NCI-H69 (cell line): ENCODE data around the gene OR52J3.
"Not testable (repeated sequence)": the region's sequence is repeated elsewhere in the genome, so short reads cannot be mapped to it uniquely, and the experiment has no call there.

ENCODE experiments used
- DNase-seq: peaks from one replicate; lab custom pipeline; 2025; lab: John Stamatoyannopoulos, UW

The OR52J3 gene

GRCh38 chr11:5046226-5046625, at the start of gene OR52J3:
OR52J3 (plus strand) TSS chr11:5046526; CDS start chr11:5046526, 0 bp downstream.
- no peak for DNase-seq

GRCh38 chr11:5004424-5005274, 41.7 kb upstream of the OR52J3 start:
- DNase-seq: peak; percentile 78

GRCh38 chr11:5007561-5007960, 38.8 kb upstream of the OR52J3 start:
- DNase-seq: no peak

- no peak for DNase-seq
Observed at GRCh38 chr11:5011254-5011653, 35.1 kb upstream of the OR52J3 start.

- no peak for DNase-seq
Observed at GRCh38 chr11:5013012-5013411, 33.3 kb upstream of the OR52J3 start.

GRCh38 chr11:5021996-5022395, 24.3 kb upstream of the OR52J3 start:
- no peak for DNase-seq

GRCh38 chr11:5036669-5037068, 9.7 kb upstream of the OR52J3 start:
- DNase-seq: no peak

GRCh38 chr11:5037926-5038325, 8.4 kb upstream of the OR52J3 start:
- DNase-seq: no peak

- DNase-seq: no peak
Observed at GRCh38 chr11:5038341-5038740, 8.0 kb upstream of the OR52J3 start.

- DNase-seq: no peak
Observed at GRCh38 chr11:5040876-5041275, 5.5 kb upstream of the OR52J3 start.

- DNase-seq: no peak
Observed at GRCh38 chr11:5042091-5042490, 4.2 kb upstream of the OR52J3 start.

- DNase-seq: no peak
Observed at GRCh38 chr11:5043380-5043779, 2.9 kb upstream of the OR52J3 start.

GRCh38 chr11:5046754-5047330, 516 bp downstream of the OR52J3 start:
- DNase-seq: no peak

GRCh38 chr11:5058679-5059078, 12.4 kb downstream of the OR52J3 start:
- DNase-seq: not testable (repeated sequence)

GRCh38 chr11:5059391-5059790, 13.1 kb downstream of the OR52J3 start, which contains the start of gene OR52E2:
OR52E2 (minus strand) TSS chr11:5059627; CDS start chr11:5059627, 0 bp downstream.
- no peak for DNase-seq

- no peak for DNase-seq
Observed at GRCh38 chr11:5065027-5065426, 18.7 kb downstream of the OR52J3 start.

GRCh38 chr11:5069272-5069671, 22.9 kb downstream of the OR52J3 start, which contains the start of gene OR52E1:
OR52E1 (plus strand) TSS chr11:5069572.
- DNase-seq: no peak

- DNase-seq: peak; percentile 8
Observed at GRCh38 chr11:5071799-5072198, 25.5 kb downstream of the OR52J3 start.

- no peak for DNase-seq
Observed at GRCh38 chr11:5081405-5081804, 35.1 kb downstream of the OR52J3 start.

- DNase-seq: no peak
Observed at GRCh38 chr11:5083602-5084001, 37.3 kb downstream of the OR52J3 start.

GRCh38 chr11:5088556-5088955, 42.2 kb downstream of the OR52J3 start:
- no peak for DNase-seq

- no peak for DNase-seq
Observed at GRCh38 chr11:5090668-5091067, 44.3 kb downstream of the OR52J3 start.

GRCh38 chr11:5092821-5093585, 46.7 kb downstream of the OR52J3 start:
- DNase-seq: no peak
